ENCODE measurements around the gene KCNIP4.

DNA sequence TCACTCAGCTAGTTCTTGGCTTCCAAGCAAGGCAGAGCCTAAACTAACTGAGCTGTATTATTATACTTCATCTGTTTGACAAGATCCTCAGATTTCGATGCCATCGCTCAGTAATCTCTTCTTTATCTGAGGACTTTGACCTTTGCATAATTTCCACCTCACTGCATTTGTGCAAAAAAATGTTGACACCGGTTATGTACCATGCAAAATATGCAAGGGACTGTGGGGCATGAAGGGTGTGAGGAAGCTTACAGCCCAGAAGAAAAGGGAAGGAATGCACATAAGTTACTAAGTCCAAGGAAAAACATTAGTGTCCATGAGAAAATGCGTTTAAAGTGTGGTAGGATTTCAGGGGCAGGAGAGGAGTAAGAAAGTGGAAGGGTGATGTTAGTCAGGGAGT lies 953.0 kb downstream of the KCNIP4 start:
- TF ChIP-seq, protein P1, sequence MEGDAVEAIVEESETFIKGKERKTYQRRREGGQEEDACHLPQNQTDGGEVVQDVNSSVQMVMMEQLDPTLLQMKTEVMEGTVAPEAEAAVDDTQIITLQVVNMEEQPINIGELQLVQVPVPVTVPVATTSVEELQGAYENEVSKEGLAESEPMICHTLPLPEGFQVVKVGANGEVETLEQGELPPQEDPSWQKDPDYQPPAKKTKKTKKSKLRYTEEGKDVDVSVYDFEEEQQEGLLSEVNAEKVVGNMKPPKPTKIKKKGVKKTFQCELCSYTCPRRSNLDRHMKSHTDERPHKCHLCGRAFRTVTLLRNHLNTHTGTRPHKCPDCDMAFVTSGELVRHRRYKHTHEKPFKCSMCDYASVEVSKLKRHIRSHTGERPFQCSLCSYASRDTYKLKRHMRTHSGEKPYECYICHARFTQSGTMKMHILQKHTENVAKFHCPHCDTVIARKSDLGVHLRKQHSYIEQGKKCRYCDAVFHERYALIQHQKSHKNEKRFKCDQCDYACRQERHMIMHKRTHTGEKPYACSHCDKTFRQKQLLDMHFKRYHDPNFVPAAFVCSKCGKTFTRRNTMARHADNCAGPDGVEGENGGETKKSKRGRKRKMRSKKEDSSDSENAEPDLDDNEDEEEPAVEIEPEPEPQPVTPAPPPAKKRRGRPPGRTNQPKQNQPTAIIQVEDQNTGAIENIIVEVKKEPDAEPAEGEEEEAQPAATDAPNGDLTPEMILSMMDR (IDR thresholded peaks at IDR 0.05): no peak
- TF ChIP-seq POLR2A (IDR thresholded peaks at IDR 0.05): no peak
- TF ChIP-seq EP300 (IDR thresholded peaks at IDR 0.05): no peak

All from tibial nerve (tissue), 4 donors.